ENCODE data around the gene ZNF23. TPM values are rescaled to one million over a fixed set of nuclear protein-coding genes. Genes with fewer than 3 reads are reported as not detected.

The ZNF23 gene
- total RNA-seq, 1 experiment from 2014 or later: 9.6 TPM

- no CpG with 5 or more reads among the region's 5 CpGs for WGBS (ENCODE audit: extremely low coverage, insufficient read length, low lambda C conversion rate)
- H3K23me2 ChIP-seq (ENCODE audit: insufficient read length, low read depth, low read length, poor library complexity, severe bottlenecking): no peaks in the 10 kb centered on the region
Measured at GRCh38 chr16:71482569-71482968, 20.5 kb upstream of the ZNF23 start.

More at GRCh38 chr16:71482569-71482968, 20.5 kb upstream of the ZNF23 start:
- no peak overlapping the region for H3K4ac ChIP-seq (ENCODE audit: low read depth, low read length)
- H2AK5ac ChIP-seq (ENCODE audit: insufficient read length, low read length): no peak overlapping the region
- H2BK20ac ChIP-seq (ENCODE audit: low read depth, low read length, poor library complexity, severe bottlenecking): no peak overlapping the region
- H4K20me1 ChIP-seq (ENCODE audit: control insufficient read depth, insufficient read depth, insufficient read length): no peaks in the 10 kb centered on the region
- no peak overlapping the region for H4K91ac ChIP-seq (ENCODE audit: insufficient read length, low read depth, low read length)
- H3K4me1 ChIP-seq (ENCODE audit: insufficient read depth, low read length): no peaks in the 10 kb centered on the region
- Mint-ChIP-seq H3K9me3 (no peaks in the 10 kb centered on the region), H3K36me3 (ENCODE audit: insufficient read depth in 1 of 3, low read depth in 3 of 3) (peaks cover 0 to 9% (median 5%) of the 10 kb centered on the region in 3 experiments; a peak in 5 of 7 replicates), H3K4me1 (peaks cover 11 to 12% of the 10 kb centered on the region in 2 experiments), H3K27me3 (ENCODE audit: low read depth) (peaks cover 8% of the 10 kb centered on the region; the same call in 1 of the 2 replicates), H3K27ac (no peak overlapping the region), H3K4me3 (no peak overlapping the region)
- H4K8ac ChIP-seq (replicated peaks; ENCODE audit: insufficient read length, low read depth, low read length): no peak overlapping the region
- H3K23ac ChIP-seq (ENCODE audit: insufficient read length, low read depth, low read length): no peak overlapping the region
- H3K14ac ChIP-seq (ENCODE audit: insufficient read depth, low read length): no peak overlapping the region
- no peak overlapping the region for H3K9ac ChIP-seq (ENCODE audit: extremely low read depth, insufficient read length, low read length)
- H3K56ac ChIP-seq (ENCODE audit: insufficient read length, low read depth, low read length): no peak overlapping the region
- no peaks in the 10 kb centered on the region for H3K9me3 ChIP-seq (ENCODE audit: control insufficient read depth, low read depth, low read length)
- H2BK5ac ChIP-seq (ENCODE audit: insufficient read length, low read length): no peak overlapping the region
- DNase-seq: no peak
- no peaks in the 10 kb centered on the region for H3K79me1 ChIP-seq (ENCODE audit: insufficient read depth, low read depth, low read length, poor library complexity, severe bottlenecking)
- H3K79me2 ChIP-seq (ENCODE audit: insufficient read depth, low read length): no peaks in the 10 kb centered on the region
- H3K27ac ChIP-seq (ENCODE audit: insufficient read length, low read depth, low read length): no peak overlapping the region
- no peak overlapping the region for H2BK120ac ChIP-seq (ENCODE audit: low read depth, low read length, poor library complexity, severe bottlenecking)
- no peaks in the 10 kb centered on the region; the same call in 1 of the 2 replicates for H3K27me3 ChIP-seq (ENCODE audit: insufficient read depth, low read length)
- H3T11ph ChIP-seq (ENCODE audit: low read length): no peak overlapping the region
- no peak for TF ChIP-seq CTCF (conservative IDR thresholded peaks at IDR 0.05)
- H2BK15ac ChIP-seq (ENCODE audit: low read depth, low read length): no peak overlapping the region
- H4K5ac ChIP-seq (ENCODE audit: insufficient read length, low read depth, low read length): no peak overlapping the region
- no peak overlapping the region for H2BK12ac ChIP-seq (ENCODE audit: insufficient read length, low read depth, low read length)
- no peak overlapping the region for H3K4me2 ChIP-seq (ENCODE audit: insufficient read depth, insufficient read length, low read length)
- H2AFZ ChIP-seq (ENCODE audit: low read length): no peak overlapping the region
- H3K18ac ChIP-seq (ENCODE audit: insufficient read length, low read depth, low read length): no peak overlapping the region
